GM21528 (cell line): ENCODE results near the gene MPV17L.
"Not testable (repeated sequence)": the region's sequence is repeated elsewhere in the genome, so short reads cannot be mapped to it uniquely, and the experiment has no call there.

ENCODE experiments used
- ATAC-seq: cut with Tn5 transposase; IDR thresholded peaks from one replicate; pipeline ENCODE4 v1.9.1; 2021; ENCODE audit warnings: mild to moderate bottlenecking, moderate library complexity; ENCODE audit not compliant: unreplicated experiment, low FRiP score

The MPV17L gene

GRCh38 chr16:15395631-15396508 is at the start of gene MPV17L:
Gene MPV17L (plus strand): TSS chr16:15395754. CDS start chr16:15395898, 144 bp downstream.
- not testable (repeated sequence) for ATAC-seq

- not testable (repeated sequence) for ATAC-seq
Observed at GRCh38 chr16:15348721-15349120, 46.8 kb upstream of the MPV17L start.

- not testable (repeated sequence) for ATAC-seq
Observed at GRCh38 chr16:15351251-15351650, 44.3 kb upstream of the MPV17L start.

- ATAC-seq: not testable (repeated sequence)
Observed at GRCh38 chr16:15351745-15352144, 43.8 kb upstream of the MPV17L start.

GRCh38 chr16:15352852-15353251 is 42.7 kb upstream of the MPV17L start:
- not testable (repeated sequence) for ATAC-seq

- not testable (repeated sequence) for ATAC-seq
Observed at GRCh38 chr16:15354846-15355245, 40.7 kb upstream of the MPV17L start.

GRCh38 chr16:15357495-15357894 is 38.1 kb upstream of the MPV17L start:
- not testable (repeated sequence) for ATAC-seq

- ATAC-seq: not testable (repeated sequence)
Observed at GRCh38 chr16:15378194-15378593, 17.4 kb upstream of the MPV17L start, which contains the start of gene NPIPA5. Gene NPIPA5 (minus strand): TSS chr16:15378294. CDS start chr16:15378294, 0 bp downstream.

- not testable (repeated sequence) for ATAC-seq
Observed at GRCh38 chr16:15382810-15383209, 12.7 kb upstream of the MPV17L start.

- ATAC-seq: not testable (repeated sequence)
Observed at GRCh38 chr16:15388060-15388459, 7.5 kb upstream of the MPV17L start.

GRCh38 chr16:15389916-15390315 is 5.6 kb upstream of the MPV17L start:
- not testable (repeated sequence) for ATAC-seq

GRCh38 chr16:15393025-15393424 is 2.5 kb upstream of the MPV17L start:
- ATAC-seq: not testable (repeated sequence)

GRCh38 chr16:15396509-15396829 is 915 bp downstream of the MPV17L start:
- ATAC-seq: not testable (repeated sequence)

- no peak for ATAC-seq
Observed at GRCh38 chr16:15396948-15397594, 1.5 kb downstream of the MPV17L start.

- no peak for ATAC-seq
Observed at GRCh38 chr16:15398618-15399316, 3.2 kb downstream of the MPV17L start.

GRCh38 chr16:15399317-15399716 is 3.8 kb downstream of the MPV17L start:
- ATAC-seq: no peak

GRCh38 chr16:15400314-15400713 is 4.8 kb downstream of the MPV17L start:
- ATAC-seq: not testable (repeated sequence)

GRCh38 chr16:15401972-15402371 is 6.4 kb downstream of the MPV17L start:
- ATAC-seq: no peak

GRCh38 chr16:15403392-15403995 is 7.9 kb downstream of the MPV17L start:
- no peak for ATAC-seq

- ATAC-seq: not testable (repeated sequence)
Observed at GRCh38 chr16:15404091-15404490, 8.5 kb downstream of the MPV17L start.
